T-helper 22 cell (primary cell): ENCODE measurements around the gene DMRT1.

Experiments used
- DNase-seq: peaks from one replicate; pipeline ENCODE4 v3.0.0-alpha.2; 2020; ENCODE audit warnings: low read depth

Gene DMRT1

GRCh38 chr9:841371-842209 lies at the start of gene DMRT1:
DMRT1 (plus strand) TSS chr9:841697; CDS start chr9:841839, 142 bp downstream.
- DNase-seq, result no peak

GRCh38 chr9:792331-793260 lies 48.9 kb upstream of the DMRT1 start:
- DNase-seq, result no peak

GRCh38 chr9:794386-794785 lies 47.1 kb upstream of the DMRT1 start:
- no peak for DNase-seq

- no peak for DNase-seq
Measured at GRCh38 chr9:795869-796268, 45.6 kb upstream of the DMRT1 start.

GRCh38 chr9:800591-801150 lies 40.8 kb upstream of the DMRT1 start:
- DNase-seq, result no peak

- no peak for DNase-seq
Measured at GRCh38 chr9:801399-802071, 40.0 kb upstream of the DMRT1 start.

- DNase-seq, result no peak
Measured at GRCh38 chr9:804026-804425, 37.5 kb upstream of the DMRT1 start.

GRCh38 chr9:805151-805550 lies 36.3 kb upstream of the DMRT1 start:
- no peak for DNase-seq

GRCh38 chr9:806285-807156 lies 35.0 kb upstream of the DMRT1 start:
- no peak for DNase-seq

GRCh38 chr9:811106-811531 lies 30.4 kb upstream of the DMRT1 start:
- DNase-seq, result no peak

- DNase-seq, result no peak
Measured at GRCh38 chr9:818958-819357, 22.5 kb upstream of the DMRT1 start.

GRCh38 chr9:826500-827280 lies 14.8 kb upstream of the DMRT1 start:
- no peak for DNase-seq

- DNase-seq, result no peak
Measured at GRCh38 chr9:840343-840742, 1.2 kb upstream of the DMRT1 start.

- DNase-seq, result no peak
Measured at GRCh38 chr9:842635-843426, 1.3 kb downstream of the DMRT1 start.

- DNase-seq, result no peak
Measured at GRCh38 chr9:843427-843785, 1.9 kb downstream of the DMRT1 start.

GRCh38 chr9:846852-847251 lies 5.4 kb downstream of the DMRT1 start:
- DNase-seq, result no peak

GRCh38 chr9:847505-847904 lies 6.0 kb downstream of the DMRT1 start:
- DNase-seq, result no peak

- DNase-seq, result no peak
Measured at GRCh38 chr9:849431-849830, 7.9 kb downstream of the DMRT1 start.

- DNase-seq, result no peak
Measured at GRCh38 chr9:852539-852938, 11.0 kb downstream of the DMRT1 start.

- no peak for DNase-seq
Measured at GRCh38 chr9:859251-859650, 17.8 kb downstream of the DMRT1 start.
